ENCODE measurements around the gene ZNF594. TPM values are rescaled to one million over a fixed set of nuclear protein-coding genes. Genes with fewer than 3 reads are reported as not detected.

The ZNF594 gene
- total and polyA plus RNA-seq, 2 donors (not counting 3 experiments of a cell fraction or from before 2014, with no cell fraction given) = 1.2 to 5.8 TPM

DNA sequence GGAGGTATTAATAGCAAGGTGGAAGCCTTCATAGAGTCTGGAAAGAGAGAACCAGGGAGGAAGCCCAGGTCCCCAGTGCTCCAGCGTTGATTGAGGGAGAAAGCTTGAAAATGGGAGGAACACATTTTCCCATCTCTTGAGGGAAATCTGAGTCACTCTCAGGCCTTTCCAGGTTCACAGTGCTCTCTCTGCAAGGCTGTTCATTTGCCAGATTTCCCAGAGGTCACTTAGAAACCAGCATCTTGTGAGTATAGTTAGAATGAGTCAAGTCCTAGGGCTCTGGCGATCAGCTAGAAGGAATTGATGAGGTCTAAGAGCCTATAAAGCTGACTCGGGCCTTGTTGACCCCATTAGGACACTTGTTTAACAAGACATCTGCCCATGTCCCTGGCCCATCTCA, 17.7 kb upstream of the ZNF594 start:
- H3K4me1 ChIP-seq (ENCODE audit: control insufficient read depth, extremely low read depth, insufficient read depth, low read length) = no peaks in the 10 kb centered on the region
- DNase-seq (ENCODE audit: low read depth, low spot score) (no peak), FAIRE-seq (no peak)
- H3K9me3 ChIP-seq (replicated peaks; ENCODE audit: control insufficient read depth, insufficient read depth, low read length) = no peaks in the 10 kb centered on the region
- H3K4me3 ChIP-seq (replicated peaks in 1 of 3; ENCODE audit: insufficient read depth in 1 of 3, low read depth in 1 of 3, low read length in 3 of 3) = no peak overlapping the region
- no peaks in the 10 kb centered on the region for H3K36me3 ChIP-seq (ENCODE audit: control insufficient read depth in 2 of 2, extremely low read depth in 1 of 2, insufficient read depth in 2 of 2, low read length in 2 of 2)
- BruUV-seq (replicated peaks) = no TSS peak
- TF ChIP-seq FOS (IDR thresholded peaks at IDR 0.05; ENCODE audit: borderline replicate concordance, insufficient read depth, low read length) = no peak
- TF ChIP-seq, protein P1, sequence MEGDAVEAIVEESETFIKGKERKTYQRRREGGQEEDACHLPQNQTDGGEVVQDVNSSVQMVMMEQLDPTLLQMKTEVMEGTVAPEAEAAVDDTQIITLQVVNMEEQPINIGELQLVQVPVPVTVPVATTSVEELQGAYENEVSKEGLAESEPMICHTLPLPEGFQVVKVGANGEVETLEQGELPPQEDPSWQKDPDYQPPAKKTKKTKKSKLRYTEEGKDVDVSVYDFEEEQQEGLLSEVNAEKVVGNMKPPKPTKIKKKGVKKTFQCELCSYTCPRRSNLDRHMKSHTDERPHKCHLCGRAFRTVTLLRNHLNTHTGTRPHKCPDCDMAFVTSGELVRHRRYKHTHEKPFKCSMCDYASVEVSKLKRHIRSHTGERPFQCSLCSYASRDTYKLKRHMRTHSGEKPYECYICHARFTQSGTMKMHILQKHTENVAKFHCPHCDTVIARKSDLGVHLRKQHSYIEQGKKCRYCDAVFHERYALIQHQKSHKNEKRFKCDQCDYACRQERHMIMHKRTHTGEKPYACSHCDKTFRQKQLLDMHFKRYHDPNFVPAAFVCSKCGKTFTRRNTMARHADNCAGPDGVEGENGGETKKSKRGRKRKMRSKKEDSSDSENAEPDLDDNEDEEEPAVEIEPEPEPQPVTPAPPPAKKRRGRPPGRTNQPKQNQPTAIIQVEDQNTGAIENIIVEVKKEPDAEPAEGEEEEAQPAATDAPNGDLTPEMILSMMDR (IDR thresholded peaks at IDR 0.05; ENCODE audit: extremely low read depth in 1 of 2, insufficient read depth in 1 of 2, low read depth in 1 of 2, low read length in 2 of 2) = no peak
- no peaks in the 10 kb centered on the region for H3K27me3 ChIP-seq (ENCODE audit: control insufficient read depth in 2 of 2, insufficient read depth in 2 of 2, low read length in 2 of 2)
- dilution Hi-C loops (cut with MboI; ENCODE audit: extremely low pct_ligation_motif_present, low sequenced_read_pairs) = no loop called here
- H3K27ac ChIP-seq (ENCODE audit: insufficient read depth, low read depth, low read length) = no peak overlapping the region
- no peaks in the 10 kb centered on the region for H4K20me1 ChIP-seq (replicated peaks; ENCODE audit: control insufficient read depth, extremely low read depth, insufficient read depth, low read length)
- CTCF ChIA-PET = interaction anchor here (0.9 kb wide), 1 partner anchor 13 kb away, joined by 3 read pairs; no protein-coding TSS in a partner anchor
- intact Hi-C loops (cut with micrococcal nuclease) = no loop called here
- no peaks in the 10 kb centered on the region for H3K9me1 ChIP-seq (replicated peaks; ENCODE audit: control insufficient read depth, extremely low read depth, insufficient read depth, low read length)
- no peak overlapping the region for H3K9ac ChIP-seq (replicated peaks; ENCODE audit: extremely low read depth, insufficient read depth, low read length)
- no peak overlapping the region for H2AFZ ChIP-seq (ENCODE audit: low read depth, low read length)
- H3K79me2 ChIP-seq (ENCODE audit: control insufficient read depth, insufficient read depth, low read length) = no peaks in the 10 kb centered on the region
- no peak overlapping the region for H3K4me2 ChIP-seq (ENCODE audit: insufficient read depth, low read length)
- POLR2A ChIA-PET = no interaction called here

DNA sequence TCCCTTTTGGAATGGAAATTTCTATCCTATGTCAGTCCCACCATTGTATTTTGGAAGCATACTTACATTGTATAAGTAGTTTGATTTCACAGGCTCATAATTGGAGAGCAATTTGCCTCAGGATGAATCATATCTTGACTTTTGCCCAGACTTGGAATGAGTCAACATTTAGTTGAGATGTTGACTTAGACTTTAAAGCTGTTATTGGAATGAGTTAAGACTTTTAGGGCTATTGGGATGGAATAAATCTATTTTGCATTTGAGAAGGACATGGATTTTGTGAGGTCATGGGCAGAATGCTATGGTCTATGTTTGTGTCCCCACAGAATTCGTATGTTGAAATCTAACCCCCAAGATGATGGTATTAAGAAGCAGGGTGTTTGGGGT, 12.2 kb upstream of the ZNF594 start:
- Histone ChIP-seq H4K20me1 (replicated peaks; ENCODE audit: control insufficient read depth, extremely low read depth, insufficient read depth, low read length) (no peaks in the 10 kb centered on the region), H3K4me3 (replicated peaks in 1 of 3; ENCODE audit: insufficient read depth in 1 of 3, low read depth in 1 of 3, low read length in 3 of 3) (no peak overlapping the region), H3K4me2 (ENCODE audit: insufficient read depth, low read length) (no peak overlapping the region), H3K9me1 (replicated peaks; ENCODE audit: control insufficient read depth, extremely low read depth, insufficient read depth, low read length) (no peaks in the 10 kb centered on the region), H3K27me3 (ENCODE audit: control insufficient read depth in 2 of 2, insufficient read depth in 2 of 2, low read length in 2 of 2) (no peaks in the 10 kb centered on the region), H3K4me1 (ENCODE audit: control insufficient read depth, extremely low read depth, insufficient read depth, low read length) (no peaks in the 10 kb centered on the region), H3K27ac (ENCODE audit: insufficient read depth, low read depth, low read length) (no peak overlapping the region), H3K9ac (replicated peaks; ENCODE audit: extremely low read depth, insufficient read depth, low read length) (no peak overlapping the region), H3K9me3 (replicated peaks; ENCODE audit: control insufficient read depth, insufficient read depth, low read length) (no peaks in the 10 kb centered on the region), H2AFZ (ENCODE audit: low read depth, low read length) (no peak overlapping the region), H3K36me3 (ENCODE audit: control insufficient read depth in 2 of 2, extremely low read depth in 1 of 2, insufficient read depth in 2 of 2, low read length in 2 of 2) (no peaks in the 10 kb centered on the region), H3K79me2 (ENCODE audit: control insufficient read depth, insufficient read depth, low read length) (no peaks in the 10 kb centered on the region)
- ChIA-PET CTCF (no interaction called here), POLR2A (no interaction called here)
- intact Hi-C loops (cut with micrococcal nuclease) = no loop called here
- dilution Hi-C loops (cut with MboI; ENCODE audit: extremely low pct_ligation_motif_present, low sequenced_read_pairs) = no loop called here
- TF ChIP-seq FOS (IDR thresholded peaks at IDR 0.05; ENCODE audit: borderline replicate concordance, insufficient read depth, low read length) (peak; percentile 25), JUN (IDR thresholded peaks at IDR 0.05; ENCODE audit: borderline replicate concordance, insufficient read depth, insufficient read length, low read depth) (no peak)
- FAIRE-seq (no peak), DNase-seq (ENCODE audit: low read depth, low spot score) (no peak)
- no TSS peak for BruUV-seq (replicated peaks)

Data from endothelial cell of umbilical vein (primary cell).